ENCODE data around the gene AGAP3.

- TF ChIP-seq CTCF (IDR thresholded peaks at IDR 0.05) (no peak), POLR2A (IDR thresholded peaks at IDR 0.05) (no peak)
Measured at GRCh38 chr7:151094675-151095074, 8.4 kb downstream of the AGAP3 start.
